PC-3 (cell line): ENCODE measurements around the gene TMEM51.
"Not testable (repeated sequence)": the region's sequence is repeated elsewhere in the genome, so short reads cannot be mapped to it uniquely, and the experiment has no call there.

Source experiments
- EZH2 ChIP-seq: fragments of 300-600 bp; sonication (generic); IDR thresholded peaks from one replicate; pipeline ENCODE4 v1.6.1; 2017; ENCODE audit warnings: antibody characterized with exemption, mild to moderate bottlenecking, low read length; ENCODE audit not compliant: unreplicated experiment
- EZH2phosphoT487 ChIP-seq: fragments of 300-600 bp; sonication (generic); IDR thresholded peaks from 2 replicates; pipeline ENCODE4 v1.6.1; 2018; ENCODE audit warnings: mild to moderate bottlenecking, antibody characterized with exemption, low read length, borderline replicate concordance
- TF ChIP-seq, protein P1 (sequence below): fragments of 300-600 bp; sonication (generic); conservative IDR thresholded peaks from 2 replicates; pipeline ENCODE4 v1.5.1; 2017; ENCODE audit warnings: antibody characterized with exemption, low read depth, mild to moderate bottlenecking, low read length

DNA sequence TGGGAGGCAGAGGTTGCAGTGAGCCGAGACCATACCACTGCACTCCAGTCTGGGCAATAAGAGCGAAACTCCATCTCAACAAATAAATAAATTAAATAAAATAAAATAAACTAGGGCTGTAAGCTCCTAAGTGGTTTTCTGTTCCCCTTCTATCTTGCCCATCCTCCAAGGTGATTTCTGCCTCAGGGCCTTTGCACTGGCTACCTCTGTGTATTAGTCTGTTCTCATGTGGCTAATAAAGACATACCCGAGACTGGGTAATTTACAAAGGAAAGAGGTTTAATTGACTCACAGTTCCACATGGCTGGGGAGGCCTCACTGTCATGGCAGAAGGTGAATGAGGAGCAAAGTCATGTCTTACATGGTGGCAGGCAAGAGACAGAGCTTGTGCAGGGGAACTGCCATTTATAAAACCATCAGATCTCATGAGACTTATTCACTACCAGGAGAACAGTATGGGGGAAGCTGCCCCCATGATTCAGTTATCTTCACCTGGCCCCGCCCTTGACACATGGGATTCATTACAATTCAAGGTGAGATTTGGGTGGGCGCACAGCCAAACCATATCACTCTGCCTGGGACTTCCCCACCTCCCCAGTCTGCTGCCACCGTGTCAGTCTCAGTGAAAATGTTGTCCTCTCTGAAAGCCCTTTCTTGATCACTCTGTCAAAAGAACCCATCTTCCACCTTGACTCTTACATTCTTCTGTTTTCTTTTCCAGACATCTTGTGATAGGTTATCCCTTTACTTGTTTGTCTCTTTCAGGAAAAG is 22.0 kb downstream of the TMEM51 start:
- TF ChIP-seq, protein P1, sequence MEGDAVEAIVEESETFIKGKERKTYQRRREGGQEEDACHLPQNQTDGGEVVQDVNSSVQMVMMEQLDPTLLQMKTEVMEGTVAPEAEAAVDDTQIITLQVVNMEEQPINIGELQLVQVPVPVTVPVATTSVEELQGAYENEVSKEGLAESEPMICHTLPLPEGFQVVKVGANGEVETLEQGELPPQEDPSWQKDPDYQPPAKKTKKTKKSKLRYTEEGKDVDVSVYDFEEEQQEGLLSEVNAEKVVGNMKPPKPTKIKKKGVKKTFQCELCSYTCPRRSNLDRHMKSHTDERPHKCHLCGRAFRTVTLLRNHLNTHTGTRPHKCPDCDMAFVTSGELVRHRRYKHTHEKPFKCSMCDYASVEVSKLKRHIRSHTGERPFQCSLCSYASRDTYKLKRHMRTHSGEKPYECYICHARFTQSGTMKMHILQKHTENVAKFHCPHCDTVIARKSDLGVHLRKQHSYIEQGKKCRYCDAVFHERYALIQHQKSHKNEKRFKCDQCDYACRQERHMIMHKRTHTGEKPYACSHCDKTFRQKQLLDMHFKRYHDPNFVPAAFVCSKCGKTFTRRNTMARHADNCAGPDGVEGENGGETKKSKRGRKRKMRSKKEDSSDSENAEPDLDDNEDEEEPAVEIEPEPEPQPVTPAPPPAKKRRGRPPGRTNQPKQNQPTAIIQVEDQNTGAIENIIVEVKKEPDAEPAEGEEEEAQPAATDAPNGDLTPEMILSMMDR: not testable (repeated sequence)
- TF ChIP-seq EZH2phosphoT487, EZH2: not testable (repeated sequence)
